GM11168 (cell line): ENCODE results near the gene B3GALT6.

Experiments
- in situ Hi-C: fragments of 300-500 bp; cut with MboI; formaldehyde crosslinking; loops from one replicate; pipeline ENCODE4 v1.12.0; 2022; ENCODE audit warnings: low sequenced_read_pairs; ENCODE audit not compliant: unreplicated experiment

Gene B3GALT6

DNA sequence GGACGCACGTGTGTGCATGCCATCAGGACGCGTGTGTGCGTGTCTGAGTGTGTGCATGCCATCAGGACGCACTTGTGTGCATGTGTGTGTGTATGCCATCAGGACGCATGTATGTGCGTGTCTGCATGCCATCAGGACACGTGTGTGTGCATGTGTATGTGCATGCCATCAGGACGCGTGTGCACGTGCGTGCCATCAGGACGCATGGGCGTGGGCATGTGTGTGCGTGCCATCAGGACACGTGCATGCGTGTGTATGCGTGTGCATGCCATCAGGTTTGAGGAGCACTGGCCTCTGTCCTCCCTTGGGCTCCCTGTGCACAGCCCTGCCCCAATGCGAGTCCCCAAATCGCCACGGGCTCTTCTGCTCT lies 27.1 kb downstream of the B3GALT6 start:
- in situ Hi-C loops: loop anchor here (10.0 kb wide), 1 partner anchor 144 kb away; the partner anchor contains the start of gene C1orf159

- in situ Hi-C loops: loop anchor here (10.0 kb wide), 1 partner anchor 145 kb away; the partner anchor contains the start of gene C1orf159
These were observed 27.5 kb downstream of the B3GALT6 start for GRCh38 chr1:1259540-1259939.

GRCh38 chr1:1259951-1260600 lies 28.0 kb downstream of the B3GALT6 start:
- in situ Hi-C loops: loop anchor here (10.0 kb wide), 1 partner anchor 145 kb away; the partner anchor contains the start of gene C1orf159

GRCh38 chr1:1260843-1261560 lies 29.0 kb downstream of the B3GALT6 start:
- in situ Hi-C loops: no loop called here

GRCh38 chr1:1262071-1262470 lies 30.0 kb downstream of the B3GALT6 start:
- in situ Hi-C loops: no loop called here

DNA sequence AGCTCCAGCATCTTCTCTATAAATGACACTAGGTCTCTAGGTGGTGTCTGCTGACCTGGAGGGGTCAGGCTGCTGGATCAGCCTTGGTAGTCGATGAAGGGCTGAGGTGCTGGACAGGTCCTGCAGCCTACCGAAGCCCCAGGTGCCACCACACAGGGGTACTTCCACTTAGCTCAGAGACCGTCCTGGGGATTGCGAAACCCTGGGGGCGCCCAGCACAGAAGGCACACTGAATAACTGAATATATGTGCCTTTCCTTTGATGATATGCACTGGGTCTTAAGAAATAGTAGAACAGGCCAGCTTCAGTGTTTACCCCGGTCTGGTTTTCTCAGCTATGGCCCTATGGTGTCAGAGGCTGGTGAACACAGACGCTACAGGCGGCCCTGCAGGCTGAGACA lies 30.7 kb downstream of the B3GALT6 start:
- in situ Hi-C loops: no loop called here

DNA sequence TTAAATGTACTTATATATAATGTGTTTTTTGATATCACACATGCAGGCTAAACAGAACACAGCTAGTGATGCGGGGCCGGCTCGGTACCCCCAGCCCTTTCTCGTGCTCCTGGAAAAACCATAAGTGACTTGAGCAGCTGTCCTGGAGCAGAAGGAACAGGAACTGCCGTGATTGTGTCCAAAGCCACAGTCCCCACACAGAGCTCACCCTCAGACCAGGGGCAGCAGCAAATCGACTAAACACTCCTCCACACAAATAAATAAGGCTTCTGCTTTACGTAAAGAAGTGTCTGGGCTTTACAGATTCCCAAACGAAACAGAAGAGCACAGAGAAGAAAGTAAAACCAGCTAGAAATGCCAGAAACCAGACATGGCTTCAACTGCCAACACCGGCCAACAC lies 32.0 kb downstream of the B3GALT6 start:
- in situ Hi-C loops: no loop called here

DNA sequence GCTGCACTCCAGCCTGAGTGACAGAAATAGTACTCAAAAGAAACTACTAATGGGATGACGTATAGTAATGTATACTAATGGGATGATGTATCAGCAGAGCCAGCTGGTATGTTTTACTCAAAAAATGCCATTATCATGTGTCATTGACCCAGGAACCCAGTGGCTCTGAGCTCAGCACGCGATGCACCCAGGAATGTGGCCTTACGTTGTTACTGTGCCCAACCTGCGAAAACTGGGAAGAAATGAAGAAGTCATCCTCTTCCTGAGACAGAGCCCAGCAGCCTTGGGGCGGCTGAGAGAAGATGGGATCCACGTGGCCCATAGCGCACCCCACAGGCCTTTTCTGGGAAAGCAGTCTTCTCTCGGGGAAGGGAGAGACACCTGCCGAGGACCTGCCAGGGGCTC lies 32.8 kb downstream of the B3GALT6 start:
- in situ Hi-C loops: no loop called here

DNA sequence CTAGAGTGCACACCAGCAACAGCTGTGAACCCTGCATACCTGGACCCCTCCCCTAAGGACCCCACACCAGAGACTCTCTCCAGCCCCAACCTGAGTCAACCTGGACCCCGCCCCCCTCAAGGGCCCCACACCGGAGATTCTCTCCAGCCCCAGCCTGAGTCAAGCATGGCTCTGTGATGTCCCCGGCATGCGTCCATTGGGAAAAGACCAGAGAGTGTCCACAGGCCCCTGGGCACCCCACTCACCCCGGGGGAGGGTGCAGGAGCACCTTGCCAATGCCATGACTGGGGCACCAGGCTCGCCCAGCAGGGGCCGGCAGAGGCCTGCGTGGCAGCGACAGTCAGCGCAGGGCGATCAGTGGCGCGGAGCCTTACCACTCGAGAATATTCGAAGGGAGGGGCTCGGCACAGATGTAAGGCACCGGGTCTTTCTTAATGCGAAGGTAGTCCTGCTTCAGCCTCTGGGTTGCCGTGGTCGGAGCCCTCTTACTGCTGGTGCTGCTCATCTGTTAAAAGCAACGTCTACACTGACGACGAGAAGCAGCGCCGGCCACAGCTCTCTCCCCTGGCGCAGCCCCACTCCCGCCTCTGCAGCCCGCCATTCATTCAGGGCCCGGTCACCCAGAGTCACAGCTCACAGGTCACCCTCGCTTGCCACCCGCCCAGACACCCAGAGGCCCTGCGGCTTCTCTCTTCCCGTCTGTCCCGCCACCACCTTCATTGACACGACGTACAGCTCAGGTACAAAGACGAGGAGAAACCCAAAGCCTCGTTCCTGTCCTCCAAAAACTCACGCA lies 35.6 kb downstream of the B3GALT6 start:
- in situ Hi-C loops: no loop called here

DNA sequence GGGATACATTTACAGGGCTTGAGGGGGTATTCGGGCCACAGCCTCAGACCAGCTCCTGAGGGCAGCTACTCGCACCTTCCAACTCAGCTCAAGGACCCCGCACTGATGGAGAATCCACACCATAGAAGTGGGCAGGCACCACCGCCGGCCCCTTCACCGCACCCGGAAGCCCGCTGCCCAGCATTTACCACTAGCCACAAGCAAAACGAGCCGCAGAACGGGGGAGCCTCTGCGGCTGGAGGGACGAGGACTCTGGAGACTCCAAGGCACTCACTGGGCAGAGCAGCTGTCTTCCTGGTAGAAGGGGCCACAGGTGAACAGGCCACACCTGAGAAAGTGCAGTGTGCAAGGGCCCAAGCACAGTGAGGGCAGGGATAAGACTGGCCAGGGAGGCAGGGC lies 36.2 kb downstream of the B3GALT6 start:
- in situ Hi-C loops: no loop called here

- in situ Hi-C loops: no loop called here
These were observed 38.8 kb downstream of the B3GALT6 start for GRCh38 chr1:1270813-1271212.

GRCh38 chr1:1272341-1273208 lies 40.5 kb downstream of the B3GALT6 start:
- in situ Hi-C loops: no loop called here

DNA sequence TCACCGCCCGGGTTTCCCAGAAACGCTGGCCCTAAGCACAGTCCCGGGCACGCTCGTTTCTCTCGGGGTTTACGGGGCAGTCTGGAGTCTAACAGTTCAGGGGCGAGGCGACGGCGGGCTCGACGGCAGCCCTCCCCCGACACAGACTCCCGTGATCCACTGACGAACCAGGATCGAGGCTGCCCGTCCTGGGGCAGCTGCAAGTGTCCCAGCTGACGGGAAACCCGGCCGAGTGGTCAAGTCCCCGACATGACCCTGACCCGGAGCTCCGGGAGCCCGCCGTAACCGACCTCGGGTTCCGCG lies 41.1 kb downstream of the B3GALT6 start:
- in situ Hi-C loops: no loop called here

GRCh38 chr1:1273512-1274298 lies 41.7 kb downstream of the B3GALT6 start, which contains the start of gene UBE2J2:
Gene UBE2J2, minus strand, starts transcription at chr1:1273854. Its CDS starts 5,862 bp downstream, at chr1:1267992.
- in situ Hi-C loops: no loop called here

GRCh38 chr1:1274299-1274930 lies 42.4 kb downstream of the B3GALT6 start:
- in situ Hi-C loops: no loop called here

DNA sequence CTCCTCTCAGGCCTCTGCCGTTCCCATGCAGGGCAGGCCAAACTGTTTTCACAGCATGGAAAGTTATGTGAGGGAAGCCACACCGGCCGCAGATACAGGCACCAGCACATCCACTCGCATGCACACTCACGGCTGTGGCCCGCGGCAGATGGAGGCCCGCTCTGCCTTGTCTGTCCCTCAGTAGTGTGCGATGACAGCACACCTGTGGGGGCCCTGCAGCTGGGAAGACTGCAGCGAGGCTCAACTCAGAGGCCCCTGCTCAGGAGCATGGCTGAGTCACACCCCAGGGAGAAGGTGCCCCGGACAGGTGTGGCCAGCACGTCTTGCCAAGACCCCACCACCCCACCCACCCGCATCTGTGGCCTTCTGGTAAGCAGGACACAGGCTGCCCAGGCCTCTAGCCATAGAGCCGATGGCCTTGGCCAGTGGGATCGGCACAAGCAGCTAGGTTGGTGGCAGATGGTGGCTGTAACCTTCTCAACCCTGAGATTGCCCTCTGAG lies 42.9 kb downstream of the B3GALT6 start:
- in situ Hi-C loops: no loop called here

GRCh38 chr1:1275836-1276235 lies 43.8 kb downstream of the B3GALT6 start:
- in situ Hi-C loops: no loop called here

DNA sequence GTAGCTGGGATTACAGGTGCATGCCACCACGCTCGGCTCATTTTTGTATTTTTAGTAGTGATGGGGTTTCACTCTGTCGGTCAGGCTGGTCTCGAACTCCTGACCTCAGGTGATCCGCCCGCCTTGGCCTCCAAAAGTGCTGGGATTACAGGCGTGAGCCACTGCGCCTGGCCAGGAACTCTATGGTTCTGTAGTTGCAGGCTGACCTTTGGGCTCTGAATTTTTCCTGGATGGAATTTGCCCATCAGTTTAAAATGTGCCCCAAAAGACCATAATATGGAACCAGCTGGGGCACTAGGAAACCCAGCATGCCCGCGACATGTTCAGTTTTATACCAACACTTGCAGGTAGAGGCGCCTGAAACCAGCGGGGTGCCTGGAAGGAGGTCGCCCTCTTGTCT lies 46.6 kb downstream of the B3GALT6 start:
- in situ Hi-C loops: no loop called here

DNA sequence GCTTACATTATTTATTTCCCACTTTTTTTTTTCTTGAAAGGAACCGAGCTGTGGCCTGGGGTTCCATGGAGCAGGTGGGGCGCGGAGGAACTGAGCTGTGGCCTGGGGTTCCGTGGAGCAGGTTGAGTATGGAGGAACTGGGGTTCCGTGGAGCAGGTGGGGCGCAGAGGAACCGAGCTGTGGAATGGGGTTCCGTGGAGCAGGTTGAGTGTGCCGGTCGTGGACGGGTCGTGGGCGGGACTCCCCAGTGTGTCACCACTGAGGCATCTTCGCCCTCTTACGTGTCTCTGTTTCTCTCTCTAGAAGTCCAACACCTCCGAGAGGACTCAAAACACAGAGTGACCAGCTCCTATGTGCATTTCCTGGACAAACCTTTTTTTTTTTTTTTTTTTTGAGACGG lies 47.0 kb downstream of the B3GALT6 start:
- in situ Hi-C loops: no loop called here
